Left renal pelvis (tissue), 4 donors: ENCODE measurements around the gene TUBA4A. TPM values are rescaled to one million over a fixed set of nuclear protein-coding genes. Genes with fewer than 3 reads are reported as not detected.
A peak's percentile ranks its signal among the peaks of the same experiment; 100 is the strongest.
"Not testable (repeated sequence)": the region's sequence is repeated elsewhere in the genome, so short reads cannot be mapped to it uniquely, and the experiment has no call there.

Experiments
- DNase-seq, 4 donors: peaks; one replicate each; pipeline ENCODE4 v3.0.0-alpha.2; 2013; ENCODE audit warnings: low read depth in 4 of 4, low spot score in 3 of 4
- polyA plus RNA-seq, 4 donors: library from polyadenylated mRNA; unstranded; fragments of 120-200 nt; gene quantifications; one replicate each; pipeline ENCODE4 v1.2.1, GENCODE V29; 2013; ENCODE audit not compliant: insufficient read length in 4 of 4

The TUBA4A gene
- polyA plus RNA-seq, 4 donors, result 3.4 to 53.8 (median 33.6) TPM

GRCh38 chr2:219269362-219270054, 15.8 kb upstream of the TUBA4A start:
- no peak for DNase-seq

GRCh38 chr2:219268294-219268693, 14.6 kb upstream of the TUBA4A start:
- no peak for DNase-seq

DNA sequence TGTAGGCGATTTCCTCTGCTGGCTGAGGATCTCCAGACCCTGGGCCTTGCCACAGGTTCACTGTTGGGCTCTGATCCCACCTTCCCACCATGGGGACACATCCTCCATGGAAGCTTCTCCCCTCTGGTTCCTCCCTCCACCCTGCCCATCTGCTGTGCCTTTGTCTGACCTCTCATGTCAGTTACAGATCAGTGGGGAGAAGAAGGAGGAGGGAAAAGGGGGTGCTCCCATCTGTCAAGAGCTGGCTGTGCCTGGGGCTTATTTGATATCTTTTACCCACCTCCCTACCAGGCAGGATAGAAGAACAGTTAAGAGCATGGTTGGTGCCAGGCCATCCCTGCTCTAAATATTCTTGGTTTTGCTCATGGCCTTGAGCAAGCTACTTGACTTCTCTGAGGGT, 13.2 kb upstream of the TUBA4A start:
- DNase-seq, result no peak

DNA sequence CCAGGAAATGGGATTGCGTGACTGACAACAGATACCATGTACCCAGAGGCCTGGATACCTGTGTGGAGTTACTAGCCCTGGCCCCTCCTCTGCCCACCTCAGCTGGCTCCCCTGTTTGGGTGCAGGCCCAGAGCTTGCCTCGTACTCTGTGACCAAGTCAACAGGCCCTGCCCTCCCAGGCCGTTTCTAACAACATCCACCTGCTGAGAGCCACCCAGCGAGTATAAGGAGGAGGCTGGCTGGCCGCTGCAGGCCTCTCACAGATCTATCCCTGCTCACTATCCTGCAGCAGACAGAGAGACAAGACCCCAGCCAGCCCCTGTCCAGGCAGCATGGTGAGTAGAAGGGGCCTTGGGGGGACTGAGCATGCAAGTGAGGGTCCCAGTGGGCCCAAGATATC, 12.5 kb upstream of the TUBA4A start:
- no peak for DNase-seq

DNA sequence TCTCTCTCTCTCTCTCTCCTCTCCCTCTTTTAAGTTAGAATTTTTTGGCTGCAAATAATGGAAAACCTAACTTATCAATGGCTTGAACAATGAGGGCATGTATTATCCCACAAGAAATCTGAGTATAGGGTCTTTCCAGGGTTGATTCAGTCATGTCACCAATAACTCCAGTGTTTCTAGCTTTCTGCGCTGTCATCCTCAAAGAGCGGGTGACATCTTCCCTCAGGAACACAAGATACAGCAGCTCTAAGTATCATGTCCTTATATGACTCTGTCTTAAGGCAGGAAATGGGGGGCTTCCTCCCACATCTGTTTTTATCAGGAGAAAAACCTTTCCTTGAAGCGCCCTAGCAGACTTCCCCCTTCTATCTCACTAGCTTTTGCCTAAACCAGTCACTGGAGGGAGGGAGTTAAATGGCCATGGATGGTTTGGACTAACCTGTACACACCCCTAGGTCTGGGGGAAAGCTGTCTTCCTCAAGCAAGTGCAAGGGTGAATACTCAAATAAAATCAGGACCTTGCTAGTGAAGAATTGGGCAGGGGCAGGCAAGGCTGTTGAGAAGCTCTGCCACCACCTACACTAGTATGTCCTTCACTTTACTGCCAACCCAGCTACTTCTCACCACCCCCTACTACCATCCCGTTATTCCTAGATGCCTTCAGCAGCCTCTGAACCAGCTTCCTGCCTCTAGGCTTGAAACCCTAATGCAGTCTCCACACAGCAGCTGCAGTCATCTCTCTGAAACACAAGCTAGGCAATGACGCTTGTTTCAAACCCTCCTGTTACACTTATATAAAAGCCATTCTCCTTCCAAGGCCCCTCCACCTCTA, 7.5 kb upstream of the TUBA4A start:
- DNase-seq, result no peak

DNA sequence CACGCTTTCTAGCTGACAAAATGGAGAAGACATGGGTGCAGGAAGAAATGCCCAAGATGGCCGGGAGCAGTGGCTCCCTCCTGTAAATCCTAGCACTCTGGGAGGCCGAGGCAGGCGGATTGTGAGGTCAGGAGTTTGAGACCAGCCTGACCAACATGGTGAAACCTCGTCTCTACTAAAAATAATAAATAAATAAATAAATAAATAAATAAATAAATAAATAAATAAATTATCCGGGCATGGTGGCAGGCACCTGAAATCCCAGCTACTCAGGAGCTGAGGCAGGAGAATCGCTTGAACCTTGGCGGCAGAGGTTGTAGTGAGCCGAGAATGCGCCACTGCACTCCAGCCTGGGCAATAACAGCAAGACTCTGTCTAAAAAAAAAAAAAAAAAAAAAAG, 5.2 kb upstream of the TUBA4A start:
- not testable (repeated sequence) for DNase-seq

GRCh38 chr2:219254590-219255201, 978 bp upstream of the TUBA4A start:
- DNase-seq, result no peak

GRCh38 chr2:219252900-219253752, 592 bp downstream of the TUBA4A start, which contains the start of gene TUBA4B:
TSS of gene TUBA4B (plus strand) at chr2:219253243. CDS start at chr2:219253408, 165 bp downstream.
- no peak for DNase-seq

GRCh38 chr2:219252570-219252899, 1.2 kb downstream of the TUBA4A start:
- no peak for DNase-seq

DNA sequence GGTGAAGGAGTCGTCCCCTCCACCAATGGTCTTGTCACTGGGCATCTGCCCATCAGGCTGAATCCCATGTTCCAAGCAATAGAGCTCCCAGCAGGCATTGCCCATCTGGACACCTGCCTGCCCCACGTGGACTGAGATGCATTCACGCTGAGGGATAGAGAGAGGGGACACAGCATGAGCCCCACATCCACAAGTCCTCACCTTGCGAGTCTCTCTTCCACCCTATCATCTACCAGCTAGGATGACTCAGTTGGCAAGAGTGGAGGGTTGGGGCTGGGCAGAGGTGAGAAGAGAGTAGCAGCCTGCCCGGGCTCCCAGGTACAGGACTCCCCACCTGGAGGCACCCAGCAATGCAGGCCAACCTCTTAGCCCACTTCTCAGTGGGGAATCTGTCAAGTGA, 1.6 kb downstream of the TUBA4A start:
- no peak for DNase-seq

DNA sequence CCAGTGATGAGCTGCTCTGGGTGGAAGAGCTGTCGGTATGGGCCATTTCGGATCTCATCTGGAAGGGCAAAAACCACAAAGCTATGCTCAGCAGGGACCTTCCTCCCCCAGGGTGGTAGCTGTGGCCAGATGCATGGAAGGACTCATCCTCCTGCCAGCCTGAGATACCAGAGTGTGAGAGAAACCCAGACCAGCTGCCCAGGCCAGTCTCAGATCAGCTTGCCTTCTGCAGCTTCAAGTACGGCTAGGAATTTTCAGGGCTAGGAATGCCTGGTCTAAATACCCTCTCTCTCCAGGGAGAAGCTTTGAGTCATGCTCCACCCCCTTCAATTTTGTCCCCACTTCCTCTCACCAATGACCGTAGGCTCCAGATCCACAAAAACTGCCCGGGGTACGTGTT, 2.1 kb downstream of the TUBA4A start:
- DNase-seq, result no peak

DNA sequence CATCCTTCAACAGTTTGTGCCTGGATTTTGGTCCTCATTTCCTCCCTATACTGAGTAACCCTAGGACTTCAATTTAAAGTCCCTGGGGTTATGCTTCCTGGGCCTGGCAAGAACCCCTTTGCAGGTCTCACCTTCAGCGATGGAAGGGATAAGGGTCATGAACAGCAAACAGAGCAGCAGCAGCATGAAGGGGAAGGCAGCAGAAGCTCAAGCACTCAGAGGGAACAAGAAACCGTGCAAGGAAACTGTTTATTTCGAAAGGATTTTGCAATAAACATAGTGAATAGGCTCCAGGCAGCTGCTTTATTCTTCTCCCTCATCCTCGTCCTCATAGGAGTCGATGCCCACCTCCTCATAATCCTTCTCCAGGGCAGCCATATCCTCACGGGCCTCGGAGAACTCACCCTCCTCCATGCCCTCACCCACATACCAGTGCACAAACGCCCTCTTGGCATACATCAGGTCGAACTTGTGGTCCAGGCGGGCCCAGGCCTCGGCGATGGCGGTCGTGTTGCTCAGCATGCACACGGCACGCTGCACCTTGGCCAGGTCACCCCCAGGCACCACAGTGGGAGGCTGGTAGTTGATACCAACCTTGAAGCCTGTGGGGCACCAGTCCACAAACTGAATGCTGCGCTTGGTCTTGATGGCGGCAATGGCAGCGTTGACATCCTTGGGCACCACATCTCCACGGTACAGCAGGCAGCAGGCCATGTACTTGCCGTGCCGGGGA, 3.5 kb downstream of the TUBA4A start:
- no peak for DNase-seq

DNA sequence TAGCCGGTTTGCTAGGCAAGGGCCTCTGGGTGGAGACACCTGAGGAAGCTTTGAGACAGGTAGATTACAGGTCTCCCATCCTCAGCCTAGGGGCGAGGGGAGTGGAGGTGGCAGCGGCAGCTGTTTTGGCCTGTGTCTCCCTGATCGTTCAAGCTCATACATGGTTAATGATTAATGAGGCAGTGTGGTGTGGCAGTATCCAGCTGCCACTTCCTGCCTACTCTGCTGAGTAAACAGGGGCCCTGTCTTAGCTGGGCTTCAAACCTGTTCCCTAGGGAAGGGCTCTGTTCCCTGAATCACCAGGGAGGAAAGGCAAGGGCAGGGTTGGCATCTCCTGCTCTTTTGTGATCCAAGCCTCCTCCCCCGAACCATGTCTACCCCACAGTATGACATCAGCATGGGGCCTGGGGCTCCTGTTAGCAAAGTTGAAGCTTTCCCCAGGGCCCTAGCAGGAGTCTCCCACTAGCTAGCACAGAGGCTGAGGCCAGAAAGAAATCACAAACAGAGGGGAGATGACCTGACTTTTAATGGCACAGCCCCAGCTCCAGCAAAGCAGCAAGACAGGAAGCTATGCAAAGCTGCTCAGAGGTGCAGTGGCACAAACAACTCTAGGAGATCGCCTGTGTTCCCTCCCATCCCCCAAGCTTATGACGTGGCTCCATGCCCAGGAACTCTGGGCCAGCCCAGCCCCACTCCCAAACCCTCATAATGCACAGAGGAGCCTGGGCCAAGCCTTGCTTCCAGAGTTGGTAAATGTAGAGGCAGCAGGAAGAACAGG, 4.3 kb downstream of the TUBA4A start:
- DNase-seq, result no peak

GRCh38 chr2:219248845-219249202, 4.9 kb downstream of the TUBA4A start:
- no peak for DNase-seq

GRCh38 chr2:219247678-219248642, 5.8 kb downstream of the TUBA4A start:
- no peak for DNase-seq

DNA sequence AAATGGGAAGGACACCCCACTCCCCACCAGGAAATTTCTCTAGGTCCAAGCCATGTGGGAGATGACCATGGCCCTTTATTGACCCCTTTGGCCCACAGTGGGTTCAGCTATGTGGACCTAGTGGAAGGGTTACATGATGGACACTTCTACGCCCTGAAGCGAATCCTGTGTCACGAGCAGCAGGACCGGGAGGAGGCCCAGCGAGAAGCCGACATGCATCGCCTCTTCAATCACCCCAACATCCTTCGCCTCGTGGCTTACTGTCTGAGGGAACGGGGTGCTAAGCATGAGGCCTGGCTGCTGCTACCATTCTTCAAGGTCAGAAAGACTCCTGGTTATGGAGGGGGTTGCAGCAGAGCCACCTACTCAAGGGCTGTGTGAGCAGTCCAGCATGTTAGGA, 7.2 kb downstream of the TUBA4A start:
- no peak for DNase-seq

DNA sequence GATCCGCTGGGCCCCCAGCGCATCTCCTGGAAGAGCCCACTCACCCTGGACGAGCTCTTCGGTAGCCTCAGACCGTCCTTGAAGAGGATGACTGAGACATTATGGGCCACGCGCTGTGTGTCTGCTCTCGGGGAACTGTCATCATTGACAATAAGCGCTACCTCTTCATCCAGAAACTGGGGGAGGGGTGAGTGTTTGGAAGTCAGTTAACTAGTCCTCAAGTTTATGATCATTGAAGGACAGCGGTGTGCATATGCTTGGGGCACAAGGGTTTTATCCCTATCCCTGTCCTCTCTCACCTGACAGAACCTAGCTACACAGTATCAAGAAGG, 7.9 kb downstream of the TUBA4A start:
- no peak for DNase-seq

DNA sequence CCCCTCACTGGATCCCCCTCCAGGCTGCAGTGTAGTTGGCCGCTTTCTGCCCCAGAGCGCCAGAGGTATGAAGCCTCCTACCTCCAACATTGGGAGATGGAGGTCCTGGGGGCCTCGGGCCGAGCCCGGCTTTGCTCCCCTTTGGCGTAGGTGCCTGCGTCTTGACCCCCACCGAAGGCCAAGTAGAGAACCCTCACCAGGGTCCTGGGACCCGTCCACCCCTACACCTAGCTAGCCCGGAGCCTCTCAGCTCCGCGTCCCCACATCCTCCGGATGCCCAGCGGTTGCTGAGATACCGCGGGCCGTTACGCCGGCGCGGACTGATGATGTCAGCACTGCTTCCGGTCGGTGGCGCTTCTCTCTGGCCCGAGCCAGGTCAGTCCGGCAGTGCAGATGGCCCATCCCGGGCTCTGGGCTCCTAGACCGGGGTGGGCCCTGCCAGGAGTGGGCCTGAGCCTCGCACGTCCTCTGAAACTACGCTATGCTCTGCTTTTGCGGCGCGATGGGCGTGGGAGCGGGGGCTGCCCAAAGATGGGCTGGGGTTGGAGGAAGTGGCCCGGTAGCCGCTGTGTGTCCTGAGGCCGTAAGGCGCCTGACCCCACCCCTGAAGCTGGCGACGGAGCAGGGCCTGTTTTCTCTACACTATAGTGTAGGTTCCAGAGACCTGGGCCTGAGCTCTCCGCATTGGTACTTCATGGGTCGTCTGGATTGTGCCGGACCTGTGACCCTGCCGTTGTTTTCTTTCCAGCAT, 8.4 kb downstream of the TUBA4A start, which contains the start of the genes GLB1L and STK16:
GLB1L (minus strand) TSS at position 297 of the 751 bp plus-strand sequence. CDS start 1,871 bp downstream, outside the sequence.
STK16 (plus strand) TSS at position 332 of the 751 bp plus-strand sequence. CDS start 521 bp downstream, outside the sequence.
- peak in 3 of 4 donors; percentile 86 to 89 (median 87) for DNase-seq
